Activated CD8-positive, alpha-beta memory T cell treated with anti-CD3 and anti-CD28 coated beads for 48 hours (primary cell): Measurements from ENCODE around the gene UBE2O.
"Not testable (repeated sequence)": the region's sequence is repeated elsewhere in the genome, so short reads cannot be mapped to it uniquely, and the experiment has no call there.

Experiments used
- DNase-seq, 3 experiments: peaks; one replicate each; pipeline ENCODE4 v3.0.0-alpha.2; 2020; ENCODE audit warnings: low read depth in 2 of 3, low spot score in 2 of 3

The UBE2O gene

DNA sequence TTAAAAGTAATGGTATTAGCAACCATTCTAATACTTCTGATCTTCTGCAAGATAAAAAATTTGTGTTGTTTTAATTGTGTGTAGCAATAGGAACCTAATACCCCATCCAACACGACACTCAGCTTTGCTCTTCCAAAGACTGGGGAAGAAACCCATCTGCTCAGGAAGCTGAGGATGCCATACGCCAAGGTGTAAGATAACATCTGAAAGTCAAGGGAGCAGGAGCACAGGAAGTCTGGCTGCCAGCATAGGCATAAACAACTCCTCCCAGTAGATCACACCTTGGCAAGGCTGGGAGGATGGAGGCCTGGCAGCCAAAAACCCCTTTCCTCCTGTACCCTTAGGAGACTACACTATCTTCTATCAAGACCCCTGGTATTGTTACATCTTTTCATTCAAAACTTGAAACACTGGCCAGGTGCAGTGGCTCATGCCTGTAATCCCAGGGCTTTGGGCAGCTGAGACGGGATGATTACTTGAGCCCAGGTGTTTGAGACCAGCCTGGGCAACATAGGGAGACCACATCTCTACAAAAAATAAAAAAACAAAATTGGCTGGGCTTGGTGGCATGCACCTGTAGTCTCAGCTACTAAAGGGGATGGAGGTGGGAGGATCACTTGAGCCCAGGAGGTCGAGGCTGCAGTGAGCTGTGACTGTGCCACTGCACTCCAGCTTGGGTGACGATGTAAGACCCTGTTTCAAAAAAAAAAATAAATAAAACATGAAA, 74.2 kb downstream of the UBE2O start:
- no peak for DNase-seq

- DNase-seq, result no peak
Observed at GRCh38 chr17:76376318-76377133, 76.4 kb downstream of the UBE2O start.

- no peak for DNase-seq
Observed at GRCh38 chr17:76371656-76372628, 81.0 kb downstream of the UBE2O start.

DNA sequence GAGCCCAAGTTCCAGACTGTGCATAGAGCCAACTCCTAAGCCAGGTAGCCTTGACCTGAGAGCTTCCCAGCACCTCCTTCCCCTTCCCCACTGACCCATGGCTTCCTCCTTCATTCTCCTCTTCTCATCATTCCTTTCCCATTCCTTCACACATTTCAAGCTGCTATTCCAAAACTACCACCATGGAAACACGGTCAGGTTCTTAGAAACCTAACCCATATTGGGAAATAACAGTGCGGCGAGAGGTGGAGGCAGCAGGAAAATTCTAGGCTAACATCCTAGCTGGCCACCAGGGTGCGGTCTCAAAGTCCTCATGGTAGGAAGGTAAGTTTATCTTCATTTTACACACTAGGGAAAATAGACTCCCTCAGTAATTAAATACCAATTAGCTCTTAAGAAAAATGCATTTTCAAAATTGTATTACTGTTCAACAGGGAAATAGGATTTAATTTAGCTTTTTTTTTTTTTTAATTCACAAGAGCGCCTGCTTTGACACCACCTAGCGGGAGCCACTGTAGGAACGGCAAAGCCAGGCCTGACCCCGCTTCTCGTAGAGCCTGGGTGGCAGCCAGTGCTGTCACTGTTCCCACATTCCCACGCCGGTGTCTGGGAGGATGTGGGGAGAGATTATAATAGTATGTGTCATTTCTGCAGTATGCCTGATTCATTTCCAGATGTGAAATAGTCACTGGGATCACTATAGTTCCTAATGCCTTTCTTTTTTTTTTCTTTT, 82.5 kb downstream of the UBE2O start:
- DNase-seq, result no peak

- no peak for DNase-seq
Observed at GRCh38 chr17:76369804-76370203, 83.1 kb downstream of the UBE2O start.

- DNase-seq, result no peak
Observed at GRCh38 chr17:76369379-76369778, 83.6 kb downstream of the UBE2O start.

- DNase-seq, result no peak
Observed at GRCh38 chr17:76368545-76368944, 84.4 kb downstream of the UBE2O start.

DNA sequence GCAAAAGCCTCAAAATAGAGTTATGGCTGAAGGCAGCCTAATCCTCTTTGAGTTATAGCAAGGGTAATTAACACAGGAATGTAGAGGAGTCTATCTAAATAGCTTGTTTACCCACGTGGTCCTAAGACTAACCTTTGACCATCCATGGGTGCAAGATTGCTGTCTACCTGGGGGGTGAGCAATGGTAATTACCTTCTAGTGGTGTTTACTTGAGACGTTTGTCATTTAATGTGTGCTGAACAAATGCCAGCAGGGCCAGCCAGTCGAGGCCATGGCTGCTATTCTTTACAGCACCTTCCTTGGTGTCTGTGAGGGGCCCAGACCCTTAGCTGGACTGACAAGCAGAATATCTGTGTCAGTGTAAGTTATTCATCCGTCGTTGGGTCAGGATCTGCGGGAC, 85.3 kb downstream of the UBE2O start:
- DNase-seq, result no peak

GRCh38 chr17:76366247-76366646, 86.7 kb downstream of the UBE2O start:
- no peak for DNase-seq

DNA sequence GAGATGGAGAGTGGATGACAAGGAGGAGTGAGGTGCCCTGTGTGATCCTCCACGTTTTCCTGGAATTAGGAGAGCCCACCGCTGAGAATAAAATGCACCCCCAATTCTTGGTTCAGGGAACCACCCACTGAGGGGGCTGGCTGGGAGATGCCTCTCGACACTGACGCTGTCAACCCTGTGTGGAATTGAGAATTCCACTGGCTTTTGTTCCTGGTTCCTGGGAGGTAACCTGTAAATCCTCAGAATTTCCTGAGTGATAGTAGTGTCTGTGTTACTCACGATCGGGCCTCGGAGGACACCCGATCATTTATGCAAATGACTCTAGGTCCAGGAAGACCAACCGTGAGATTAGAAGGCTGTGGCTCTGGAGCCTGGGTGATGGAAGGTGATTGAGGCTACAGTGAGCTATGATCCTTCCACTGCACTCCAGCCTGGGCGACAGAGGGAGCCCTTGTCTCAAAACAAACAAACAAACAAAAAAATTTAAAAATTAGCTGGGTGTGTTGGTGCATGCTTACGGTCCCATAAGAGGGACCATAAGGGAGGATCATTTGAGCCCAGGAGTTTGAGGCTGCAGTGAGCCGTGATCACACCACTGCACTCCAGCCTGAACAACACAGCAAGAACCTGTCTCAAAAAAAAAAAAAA, 87.6 kb downstream of the UBE2O start:
- DNase-seq, result no peak

DNA sequence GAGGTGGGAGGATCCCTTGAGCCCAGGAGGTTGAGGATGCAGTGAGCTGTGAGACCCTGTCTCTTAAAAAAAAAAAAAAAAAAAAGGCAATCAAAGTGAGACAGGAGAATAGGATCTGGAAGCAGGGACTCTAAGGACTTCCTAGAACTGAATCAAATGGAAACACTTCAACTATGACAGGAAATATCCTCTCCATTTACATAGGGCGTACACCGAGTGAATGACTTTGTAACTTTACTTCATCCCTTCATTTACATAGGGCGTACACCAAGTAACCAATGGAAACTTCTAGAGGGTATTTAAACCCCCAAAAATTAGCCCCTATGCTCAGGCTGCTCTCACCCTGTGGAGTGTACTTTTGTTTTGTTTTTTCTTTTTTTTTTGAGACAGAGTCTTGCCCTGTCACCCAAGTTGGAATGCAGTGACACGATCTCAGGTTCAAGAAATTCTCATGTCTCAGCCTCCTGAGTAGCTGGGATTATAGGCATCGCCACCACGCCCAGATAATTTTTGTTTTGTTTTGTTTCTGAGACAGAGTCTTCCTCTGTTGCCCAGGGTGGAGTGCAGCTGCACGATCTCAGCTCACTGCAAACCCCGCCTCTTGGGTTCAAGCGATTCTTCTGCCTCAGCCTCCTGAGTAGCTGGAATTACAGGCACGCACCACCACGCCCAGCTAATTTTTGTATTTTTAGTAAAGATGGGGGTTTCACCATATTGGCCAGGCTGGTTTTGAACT, 89.7 kb downstream of the UBE2O start:
- no peak for DNase-seq

DNA sequence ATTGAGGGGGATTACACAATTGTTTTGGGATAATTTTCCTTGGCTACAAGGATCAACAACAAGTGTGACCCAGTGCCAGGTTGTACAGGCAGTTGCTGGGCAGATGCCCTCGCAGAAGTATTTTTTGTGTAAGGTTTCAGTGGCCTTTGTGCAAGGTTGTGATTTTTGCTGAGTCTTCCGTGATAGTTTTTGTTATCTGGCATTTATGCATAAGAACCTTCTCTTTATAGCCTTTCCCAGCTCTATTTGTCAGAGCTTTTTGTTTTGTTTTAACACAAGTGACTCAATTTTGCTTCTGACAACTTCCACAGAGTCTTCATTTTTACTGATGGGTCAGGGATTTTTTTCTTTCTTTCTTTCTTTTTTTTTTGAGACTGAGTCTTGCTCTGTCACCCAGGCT, 92.5 kb downstream of the UBE2O start:
- no peak for DNase-seq

GRCh38 chr17:76359776-76360175, 93.2 kb downstream of the UBE2O start:
- DNase-seq, result not testable (repeated sequence)

DNA sequence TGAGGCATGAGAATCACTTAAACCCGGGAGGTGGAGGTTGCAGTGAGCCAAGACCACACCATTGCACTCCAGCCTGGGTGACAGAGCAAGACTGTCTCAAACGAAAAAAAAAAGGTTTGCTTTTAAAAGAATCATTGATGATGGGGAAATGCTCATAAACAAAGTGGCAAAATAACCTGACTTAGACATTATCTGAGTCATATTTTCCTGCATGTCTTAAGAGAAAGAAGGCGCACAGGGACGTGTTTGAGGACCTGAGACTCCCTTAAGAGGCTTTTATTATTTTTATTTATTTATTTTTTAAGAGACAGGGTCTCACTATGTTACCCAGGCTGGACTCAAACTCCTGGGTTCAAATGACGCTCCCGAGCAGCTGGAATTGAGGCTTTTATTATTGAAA, 93.6 kb downstream of the UBE2O start:
- no peak for DNase-seq

DNA sequence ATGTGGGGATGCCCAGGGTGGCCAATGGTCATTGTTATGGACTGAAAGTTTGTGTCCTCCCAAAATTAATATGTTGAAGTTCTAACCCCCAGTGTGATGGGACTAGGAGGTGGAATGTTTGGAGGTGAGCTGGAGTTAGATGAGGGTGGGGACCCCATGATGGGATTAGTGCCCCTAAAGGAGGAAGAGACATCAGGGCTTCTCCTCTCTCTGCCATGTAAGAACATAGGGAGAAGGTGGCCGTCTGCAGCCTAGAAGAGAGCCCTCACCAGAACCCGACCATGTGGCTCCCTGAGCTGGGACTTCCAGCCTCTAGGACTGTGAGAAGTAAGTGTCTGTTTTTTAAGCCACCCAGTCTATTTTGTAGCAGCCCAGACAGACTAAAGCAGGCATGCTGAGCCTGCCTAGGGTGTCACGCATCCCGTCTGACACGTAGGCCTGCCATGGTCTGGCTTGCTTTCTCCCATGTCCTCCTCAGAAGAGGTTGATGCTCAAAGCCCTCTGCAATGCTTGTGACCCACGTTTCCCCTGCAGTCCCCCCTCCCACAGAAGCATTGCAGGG, 95.3 kb downstream of the UBE2O start:
- DNase-seq, result no peak

- DNase-seq, result no peak
Observed at GRCh38 chr17:76356803-76357456, 96.0 kb downstream of the UBE2O start.

GRCh38 chr17:76354747-76355310, 98.1 kb downstream of the UBE2O start:
- DNase-seq, result no peak

DNA sequence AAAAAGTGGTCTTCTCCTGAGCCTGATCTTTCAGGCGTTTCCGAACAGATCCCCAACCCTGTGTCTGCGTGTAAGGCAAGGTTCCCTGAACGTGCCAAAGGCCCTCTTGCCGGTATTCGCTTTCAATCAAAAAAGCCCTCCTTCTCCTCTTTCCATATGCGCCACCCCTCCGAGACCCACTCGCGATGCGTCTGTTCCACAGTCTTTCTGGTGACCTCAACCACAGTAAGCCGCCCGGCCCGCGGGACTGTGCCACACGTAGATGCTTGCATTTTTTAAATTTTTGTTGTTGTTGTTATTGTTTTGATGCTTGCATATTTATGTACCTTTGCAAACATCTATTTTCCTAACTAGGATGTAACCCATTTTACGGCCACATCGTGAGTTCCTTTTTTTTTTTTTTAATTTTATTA, 98.6 kb downstream of the UBE2O start:
- DNase-seq, result no peak
